Measurements from ENCODE around the gene SPP2. TPM values are rescaled to one million over a fixed set of nuclear protein-coding genes. Genes with fewer than 3 reads are reported as not detected.

Gene SPP2
- 76.4 TPM for total RNA-seq

GRCh38 chr2:234050455-234051135 is at the start of gene SPP2:
TSS of gene SPP2 (plus strand) at chr2:234050702. CDS start at chr2:234050787, 85 bp downstream.
- DNase-seq (ENCODE audit: low spot score) (peak; percentile 57), ATAC-seq (peak; percentile 79)

GRCh38 chr2:234001380-234002160 is 48.9 kb upstream of the SPP2 start:
- ATAC-seq: no peak

GRCh38 chr2:234002281-234002680 is 48.2 kb upstream of the SPP2 start:
- no peak for DNase-seq (ENCODE audit: low spot score)
- no peak for ATAC-seq

More at GRCh38 chr2:234001380-234002160, 48.9 kb upstream of the SPP2 start:
- no peak for DNase-seq (ENCODE audit: low spot score)

GRCh38 chr2:234003972-234004617 is 46.4 kb upstream of the SPP2 start:
- no peak for DNase-seq (ENCODE audit: low spot score)
- ATAC-seq: no peak

GRCh38 chr2:234005126-234005525 is 45.4 kb upstream of the SPP2 start:
- no peak for DNase-seq (ENCODE audit: low spot score)
- ATAC-seq: no peak

GRCh38 chr2:234006501-234006900 is 44.0 kb upstream of the SPP2 start:
- ATAC-seq (no peak), DNase-seq (ENCODE audit: low spot score) (no peak)

GRCh38 chr2:234014427-234014826 is 36.1 kb upstream of the SPP2 start:
- no peak for ATAC-seq
- DNase-seq (ENCODE audit: low spot score): no peak

- no peak for ATAC-seq
- DNase-seq (ENCODE audit: low spot score): no peak
Measured at GRCh38 chr2:234015861-234016260, 34.6 kb upstream of the SPP2 start.

GRCh38 chr2:234019896-234020295 is 30.6 kb upstream of the SPP2 start:
- DNase-seq (ENCODE audit: low spot score): no peak
- ATAC-seq: no peak

GRCh38 chr2:234020332-234020731 is 30.2 kb upstream of the SPP2 start:
- ATAC-seq (no peak), DNase-seq (ENCODE audit: low spot score) (no peak)

- ATAC-seq (peak; percentile 89), DNase-seq (ENCODE audit: low spot score) (peak; percentile 73)
Measured at GRCh38 chr2:234022424-234022823, 28.1 kb upstream of the SPP2 start.

- no peak for ATAC-seq
Measured at GRCh38 chr2:234024304-234024703, 26.2 kb upstream of the SPP2 start.

GRCh38 chr2:234025466-234025865 is 25.0 kb upstream of the SPP2 start:
- ATAC-seq (peak; percentile 7), DNase-seq (ENCODE audit: low spot score) (no peak)

More at GRCh38 chr2:234024304-234024703, 26.2 kb upstream of the SPP2 start:
- DNase-seq (ENCODE audit: low spot score): no peak

- no peak for DNase-seq (ENCODE audit: low spot score)
- no peak for ATAC-seq
Measured at GRCh38 chr2:234025891-234026401, 24.6 kb upstream of the SPP2 start.

GRCh38 chr2:234026693-234027254 is 23.7 kb upstream of the SPP2 start:
- no peak for ATAC-seq
- DNase-seq (ENCODE audit: low spot score): no peak

GRCh38 chr2:234027641-234028040 is 22.9 kb upstream of the SPP2 start:
- no peak for ATAC-seq

GRCh38 chr2:234029150-234029733 is 21.3 kb upstream of the SPP2 start:
- ATAC-seq (no peak), DNase-seq (ENCODE audit: low spot score) (no peak)

More at GRCh38 chr2:234027641-234028040, 22.9 kb upstream of the SPP2 start:
- DNase-seq (ENCODE audit: low spot score): no peak

- no peak for ATAC-seq
Measured at GRCh38 chr2:234031207-234031606, 19.3 kb upstream of the SPP2 start.

GRCh38 chr2:234032279-234032856 is 18.1 kb upstream of the SPP2 start:
- no peak for ATAC-seq
- DNase-seq (ENCODE audit: low spot score): no peak

More at GRCh38 chr2:234031207-234031606, 19.3 kb upstream of the SPP2 start:
- no peak for DNase-seq (ENCODE audit: low spot score)

- DNase-seq (ENCODE audit: low spot score): no peak
- no peak for ATAC-seq
Measured at GRCh38 chr2:234033174-234033573, 17.3 kb upstream of the SPP2 start.

Data from left lobe of liver (tissue), 2 donors.